GM21717 (cell line): Measurements from ENCODE around the gene TMOD2.
A peak's percentile ranks its signal among the peaks of the same experiment; 100 is the strongest.

Experiments used
- ATAC-seq: cut with Tn5 transposase; IDR thresholded peaks from one replicate; pipeline ENCODE4 v1.9.1; 2021; ENCODE audit warnings: mild to moderate bottlenecking, moderate library complexity; ENCODE audit not compliant: unreplicated experiment

Gene TMOD2

DNA sequence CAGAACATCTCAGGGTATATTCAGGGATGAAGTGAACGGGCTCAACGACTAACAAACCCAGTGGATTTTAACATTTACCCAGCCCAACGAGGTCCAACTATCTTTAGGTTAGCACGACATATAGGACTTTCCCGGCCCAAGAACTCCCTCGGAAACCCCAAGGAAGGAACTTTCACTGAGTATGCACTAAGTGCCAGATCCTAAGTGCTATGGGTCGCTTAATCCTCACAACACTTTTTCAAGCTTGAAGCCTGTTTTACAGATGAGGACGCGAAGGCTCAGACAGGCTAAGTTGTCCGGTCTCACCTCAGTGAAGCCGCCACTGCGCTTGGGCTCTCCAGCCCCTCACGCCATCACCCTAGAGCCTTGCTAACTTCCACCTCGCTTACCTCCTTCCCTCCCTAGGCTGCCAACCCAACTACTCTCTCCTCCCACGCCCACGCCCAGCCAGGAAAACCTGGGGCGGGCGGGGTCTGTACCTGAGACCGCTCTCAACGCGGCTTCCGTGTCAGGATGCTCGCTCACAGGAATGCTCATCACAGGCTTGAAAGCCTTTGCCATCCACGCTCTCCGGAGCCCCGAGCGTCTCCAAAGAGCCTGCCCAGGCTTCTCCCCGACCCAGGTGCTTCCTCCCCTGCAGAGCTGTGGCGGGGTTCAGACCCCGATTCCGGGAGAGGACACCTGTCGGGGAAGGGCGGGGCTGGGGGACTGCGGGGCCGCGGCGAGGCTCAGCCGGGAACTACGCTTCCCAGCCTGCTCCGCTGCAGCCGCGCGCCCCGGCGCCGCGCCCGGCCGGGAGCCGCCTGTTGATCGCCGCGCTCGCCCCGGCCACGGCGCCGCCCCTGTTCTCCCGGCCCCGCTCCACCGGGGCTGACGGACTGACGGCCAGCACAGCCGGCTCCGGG is at the start of gene TMOD2:
TMOD2 (plus strand) TSS at position 806 of the 905 bp plus-strand sequence. CDS start 14,845 bp downstream, outside the sequence.
- peak; percentile 65 for ATAC-seq

DNA sequence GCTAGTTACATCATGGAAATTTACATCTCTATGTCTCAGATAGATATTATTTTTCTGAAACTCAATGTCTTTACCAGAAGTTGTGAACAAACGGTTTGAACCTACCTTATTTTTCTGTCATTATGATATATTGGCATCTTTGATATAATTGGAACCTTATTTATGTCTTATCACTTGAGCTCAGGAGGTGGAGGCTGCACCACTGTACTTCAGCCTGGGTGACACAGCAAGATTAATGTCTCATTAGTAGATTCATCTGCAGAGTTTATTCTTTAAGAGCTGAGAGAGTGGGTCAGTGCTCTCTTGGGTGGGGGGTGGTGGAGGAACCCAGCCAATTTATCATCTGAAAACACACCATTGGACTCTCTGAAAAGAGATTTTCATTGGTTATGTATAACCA is 48.7 kb upstream of the TMOD2 start:
- no peak for ATAC-seq

DNA sequence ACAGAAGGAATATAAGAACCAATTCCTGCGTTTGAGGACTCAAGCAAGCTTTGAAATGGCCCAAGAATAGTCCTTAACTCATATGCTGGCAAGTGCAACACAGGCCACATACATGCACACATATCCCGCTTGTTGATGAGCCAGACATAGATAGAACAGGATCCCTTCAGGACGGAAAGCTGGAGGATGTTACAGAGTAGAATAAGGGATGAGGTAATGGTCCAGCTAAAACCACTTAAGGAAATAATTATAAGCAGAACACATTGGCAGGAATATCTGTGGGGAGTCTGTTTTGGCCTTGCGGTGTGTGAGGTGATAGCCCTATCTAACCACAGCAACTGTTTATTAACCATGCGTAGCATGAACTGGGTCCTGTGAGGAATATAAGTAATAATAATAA is 45.1 kb upstream of the TMOD2 start:
- ATAC-seq = no peak

DNA sequence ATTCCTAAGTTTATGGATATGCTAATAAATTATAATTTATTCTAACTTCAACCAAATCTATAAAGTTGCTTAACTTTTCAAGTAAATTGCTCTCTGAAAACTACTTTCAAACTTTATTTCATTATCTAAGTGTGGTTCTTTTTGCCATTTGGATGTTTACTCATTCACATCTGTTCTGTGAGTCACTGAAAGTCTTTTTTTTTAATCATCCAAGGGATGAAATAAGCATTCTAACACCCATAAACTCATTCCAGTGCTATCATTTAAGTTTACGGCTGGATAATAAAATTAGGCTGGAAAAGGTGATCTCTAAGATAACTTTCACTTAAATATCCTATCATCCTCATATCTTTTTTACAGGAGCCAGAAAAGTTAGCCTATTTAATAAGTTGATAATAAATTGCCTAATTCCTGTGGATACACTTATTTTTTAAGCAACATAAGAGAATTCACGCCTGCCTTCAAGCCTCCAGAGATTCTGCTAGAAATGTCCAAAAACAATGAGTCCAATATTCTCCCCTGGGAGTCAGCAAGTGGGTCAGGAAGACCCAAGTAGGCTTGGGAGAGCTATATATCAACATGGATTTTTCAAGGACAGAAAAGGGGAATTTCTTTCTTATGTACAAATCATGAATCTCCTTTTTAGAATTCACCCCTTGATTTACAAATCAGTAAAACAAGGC is 44.3 kb upstream of the TMOD2 start:
- ATAC-seq = no peak

DNA sequence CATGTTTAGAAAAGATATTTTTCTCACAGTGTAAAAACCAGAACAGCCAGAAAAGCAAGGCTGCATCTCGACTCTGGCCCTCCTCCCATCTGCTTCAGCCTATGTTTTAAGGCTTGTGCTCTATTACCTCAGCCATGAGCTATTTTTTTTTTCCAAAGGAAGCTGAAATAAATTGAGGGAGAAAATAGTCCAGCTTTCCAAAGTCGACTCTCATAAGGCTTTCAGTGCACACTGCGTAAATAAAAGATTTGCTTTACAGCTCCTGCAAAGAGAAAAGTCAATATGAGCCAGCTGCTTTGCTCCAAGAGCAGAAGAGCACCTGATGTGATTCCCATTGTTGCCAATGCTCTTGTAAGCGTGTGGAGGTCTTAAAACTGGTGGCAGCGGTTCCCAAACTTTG is 43.4 kb upstream of the TMOD2 start:
- ATAC-seq = no peak

DNA sequence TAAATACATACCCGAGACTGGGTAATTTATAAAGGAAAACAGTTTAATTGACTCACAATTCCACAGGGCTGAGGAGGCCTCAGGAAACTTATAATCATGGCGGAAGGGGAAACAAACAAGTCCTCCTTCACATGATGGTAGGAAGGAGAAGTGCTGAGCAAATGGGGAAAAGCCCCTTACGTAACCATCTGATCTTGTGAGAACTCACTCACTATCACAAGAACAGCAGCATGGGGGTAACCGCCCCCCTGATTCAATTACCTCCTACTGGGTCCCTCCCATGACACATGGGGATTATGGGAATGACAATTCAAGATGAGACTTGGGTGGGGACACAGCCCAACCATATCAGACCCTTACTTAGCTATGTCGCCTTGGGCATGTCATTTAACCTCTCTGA is 42.4 kb upstream of the TMOD2 start:
- no peak for ATAC-seq

DNA sequence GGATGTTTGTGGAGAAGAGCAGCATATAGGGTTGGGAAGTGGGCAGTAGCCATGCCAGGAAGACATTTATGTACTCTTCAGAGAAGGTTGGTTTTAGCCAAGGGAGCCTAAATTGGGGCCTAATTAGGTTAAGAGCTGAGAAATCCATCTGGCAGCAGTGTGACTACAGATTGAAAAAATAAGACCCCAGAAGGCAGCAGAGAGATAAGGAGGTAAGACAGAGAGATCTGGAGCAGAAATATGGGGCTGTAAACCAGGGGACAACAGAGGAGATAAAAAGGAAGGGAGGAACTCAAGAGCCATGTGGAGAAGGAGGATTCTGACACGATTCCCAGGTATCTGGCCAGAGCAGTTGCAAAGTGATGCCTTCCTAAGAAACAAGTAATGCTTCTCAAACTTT is 37.2 kb upstream of the TMOD2 start:
- ATAC-seq = no peak

DNA sequence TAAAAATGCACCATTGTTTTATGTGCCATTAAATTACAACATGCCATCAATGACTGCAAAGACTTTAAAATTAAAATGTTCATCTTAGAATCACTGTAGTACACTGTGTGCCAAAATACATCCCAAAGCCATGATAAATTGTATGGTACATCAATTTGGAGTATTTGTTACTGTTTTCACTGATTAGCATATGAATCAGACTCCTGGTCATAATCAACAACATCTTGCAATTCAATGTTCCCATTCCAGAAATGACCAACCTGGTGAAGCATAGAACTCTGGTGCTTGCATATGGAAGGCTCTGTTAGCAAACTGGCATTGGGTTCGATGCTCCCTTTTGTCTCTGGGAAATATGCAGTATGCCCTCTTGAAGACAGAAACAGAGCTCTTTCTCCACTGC is 36.5 kb upstream of the TMOD2 start:
- no peak for ATAC-seq

DNA sequence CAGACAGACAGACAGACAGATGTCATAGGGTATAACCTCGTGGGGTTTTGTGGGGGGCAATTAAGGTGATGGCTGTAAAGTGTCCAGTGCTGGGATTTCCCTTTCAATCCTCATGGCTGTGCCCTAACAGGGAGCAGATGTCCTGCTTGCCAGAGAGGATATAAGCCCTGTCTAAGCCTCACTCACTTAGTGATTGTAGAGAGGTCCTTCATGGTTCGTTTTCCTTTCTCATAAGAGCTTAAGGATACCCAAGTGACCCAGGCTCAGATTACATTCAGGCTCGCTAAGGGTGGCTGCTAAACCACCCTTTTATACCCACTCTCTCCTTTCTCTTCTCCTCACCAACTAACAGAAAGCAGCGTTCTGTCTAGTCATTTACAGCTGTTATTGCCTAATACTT is 33.2 kb upstream of the TMOD2 start:
- ATAC-seq = no peak

DNA sequence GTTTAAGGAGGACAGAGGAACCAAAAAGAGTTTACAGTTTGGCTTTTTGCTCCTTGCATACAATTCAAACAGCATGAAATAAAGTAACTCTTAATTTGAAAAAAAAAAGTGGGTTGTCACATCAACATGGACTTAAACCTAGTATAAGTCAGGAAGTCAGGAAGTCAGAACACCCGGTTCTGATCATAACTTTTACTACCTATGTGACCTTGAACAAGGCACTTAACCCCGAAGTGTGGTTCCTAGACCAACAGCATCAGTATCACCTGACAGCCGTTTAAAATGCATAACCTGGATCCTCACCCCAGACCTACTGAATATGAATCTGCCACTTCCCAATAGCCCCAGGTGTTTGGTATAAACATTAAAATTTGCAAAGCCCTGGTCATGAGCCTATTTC is 32.7 kb upstream of the TMOD2 start:
- no peak for ATAC-seq

DNA sequence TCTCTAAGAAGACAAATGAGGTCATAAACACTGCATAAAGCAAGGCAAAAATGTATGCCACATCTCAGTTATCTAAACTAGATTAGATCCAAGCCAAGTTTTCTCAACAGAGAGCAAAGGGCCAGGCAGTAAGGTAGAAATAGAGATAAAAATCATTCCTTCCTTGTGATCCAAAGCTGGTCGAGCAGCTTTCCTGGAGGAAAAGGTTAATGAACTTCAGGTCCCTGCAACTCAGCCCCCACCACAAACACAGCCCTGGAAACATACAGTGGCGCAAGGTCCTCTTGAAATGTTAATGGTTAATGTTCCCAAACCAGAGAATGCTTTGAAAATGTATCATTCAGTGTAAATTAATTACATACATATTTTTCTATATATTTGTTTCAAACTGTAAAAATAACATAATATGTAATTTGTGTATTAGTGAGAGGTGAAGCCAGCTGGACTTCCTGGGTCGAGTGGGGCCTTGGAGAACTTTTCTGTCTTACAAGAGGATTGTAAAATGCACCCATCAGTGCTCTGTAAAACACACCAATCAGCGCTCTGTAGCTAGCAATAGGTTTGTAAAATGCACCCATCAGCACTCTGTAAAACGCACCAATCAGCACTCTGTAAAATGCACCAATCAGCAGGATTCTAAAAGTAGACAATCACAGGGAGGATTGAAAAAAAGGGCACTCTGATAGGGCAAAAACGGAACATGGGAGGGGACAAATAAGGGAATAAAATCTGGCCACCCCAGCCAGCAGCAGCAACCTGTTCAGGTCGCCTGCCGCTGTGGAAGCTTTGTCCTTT is 31.0 kb upstream of the TMOD2 start:
- ATAC-seq = no peak

DNA sequence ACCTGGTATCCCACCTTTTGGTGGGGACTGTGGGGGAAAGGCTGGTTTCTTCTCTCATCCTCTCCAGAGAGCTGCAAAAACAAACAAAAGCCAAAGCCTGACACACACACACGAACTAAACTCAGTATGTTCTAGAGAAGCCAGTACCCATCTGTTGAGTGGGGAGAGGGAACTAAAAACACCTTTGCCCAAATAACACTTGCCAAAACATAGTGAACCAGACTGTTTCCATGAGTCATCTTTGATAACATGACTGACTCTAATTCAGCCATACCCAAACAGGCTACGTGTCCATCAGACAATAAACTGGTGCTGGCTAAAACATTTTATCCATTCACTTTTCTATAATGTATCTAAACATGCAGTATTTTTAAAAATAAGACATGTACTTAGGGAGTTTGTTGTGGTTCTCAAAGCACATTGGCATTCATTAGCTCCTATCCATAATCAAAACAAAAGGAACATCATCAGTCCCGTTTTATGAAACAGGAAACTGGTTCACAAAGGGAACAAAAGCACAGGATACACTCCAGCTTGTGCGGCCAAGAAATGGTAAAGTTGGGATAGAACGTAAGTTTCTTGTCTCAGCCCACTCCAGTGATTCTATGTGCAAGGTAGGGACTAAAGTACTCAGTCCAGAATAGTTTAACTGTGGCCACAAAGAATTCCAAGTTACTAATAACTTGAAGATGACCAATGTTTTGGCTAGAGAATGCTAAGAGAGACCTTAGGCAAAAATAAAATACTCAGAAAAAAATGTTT is 30.0 kb upstream of the TMOD2 start:
- no peak for ATAC-seq

DNA sequence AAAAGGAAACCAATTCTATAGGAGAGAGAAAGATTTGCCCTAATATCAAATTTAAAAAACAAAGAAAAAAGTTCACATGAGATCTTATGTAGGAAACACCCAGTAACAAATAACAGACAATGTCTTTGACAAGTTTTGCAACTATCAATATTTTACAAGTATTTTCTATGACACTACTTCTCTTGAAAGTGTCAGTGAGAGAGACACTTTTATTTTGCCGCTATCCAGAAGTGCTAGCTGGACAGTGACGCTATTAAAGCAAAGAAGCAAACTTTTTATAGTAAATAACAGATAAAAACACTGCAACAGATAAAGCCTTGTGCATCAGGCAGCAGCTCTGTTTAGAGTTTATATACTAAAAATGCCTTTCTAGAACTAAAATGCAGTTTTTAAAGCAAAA is 27.2 kb upstream of the TMOD2 start:
- ATAC-seq = no peak

DNA sequence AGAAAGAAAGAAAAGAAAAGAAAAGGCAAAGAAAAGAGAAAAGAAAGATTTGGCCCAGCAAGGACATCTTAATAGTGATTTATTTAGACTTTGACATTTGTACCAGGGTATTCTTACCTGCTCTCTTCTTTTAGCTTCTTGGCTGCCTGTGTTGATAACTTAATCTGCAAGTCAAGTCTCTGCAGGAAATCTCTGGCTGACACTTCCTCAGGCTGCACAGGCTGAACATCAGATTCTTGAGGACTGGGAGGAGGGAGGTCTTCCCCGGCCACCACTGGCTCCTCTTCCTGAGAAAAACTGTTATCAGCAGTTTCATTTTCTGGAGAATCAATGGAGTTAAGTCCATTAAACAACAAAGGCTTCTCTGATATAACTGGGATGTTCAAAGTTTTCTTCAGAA is 26.7 kb upstream of the TMOD2 start:
- no peak for ATAC-seq

DNA sequence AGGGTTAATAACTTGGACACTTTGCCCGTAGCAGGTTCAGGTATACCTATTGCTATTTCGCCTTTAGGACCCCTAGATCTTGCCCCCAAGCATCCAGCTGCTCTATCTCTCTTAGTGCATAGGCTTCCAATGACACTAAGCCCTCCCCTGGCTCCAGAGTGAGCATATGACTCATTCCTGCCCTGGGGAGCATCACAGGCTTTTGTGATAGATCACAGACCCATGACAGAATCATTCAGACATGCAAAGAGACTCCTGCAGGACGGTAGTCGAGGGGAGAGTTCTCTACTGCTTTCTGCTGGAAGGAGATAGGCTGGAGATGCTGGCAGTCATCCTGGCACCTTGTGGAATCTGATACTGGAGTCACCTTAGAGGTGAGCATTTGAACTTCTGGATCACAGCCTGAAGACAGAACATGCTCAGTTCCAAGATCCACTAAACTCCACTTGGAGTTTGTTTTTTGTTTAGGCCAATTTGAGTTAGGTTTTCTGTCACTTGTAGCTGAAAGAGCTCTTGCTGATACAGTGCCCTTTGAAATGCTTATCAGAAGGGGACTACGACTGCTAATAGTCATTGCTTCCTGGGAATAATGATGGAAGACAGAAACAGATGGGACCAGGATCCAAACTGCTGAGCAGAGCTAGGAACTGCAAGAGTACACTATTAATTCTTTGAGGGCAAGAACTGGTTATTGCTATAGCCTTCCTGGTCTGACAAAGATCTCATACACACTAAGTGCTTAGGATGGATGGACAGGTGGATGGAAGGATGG is 24.9 kb upstream of the TMOD2 start:
- no peak for ATAC-seq

DNA sequence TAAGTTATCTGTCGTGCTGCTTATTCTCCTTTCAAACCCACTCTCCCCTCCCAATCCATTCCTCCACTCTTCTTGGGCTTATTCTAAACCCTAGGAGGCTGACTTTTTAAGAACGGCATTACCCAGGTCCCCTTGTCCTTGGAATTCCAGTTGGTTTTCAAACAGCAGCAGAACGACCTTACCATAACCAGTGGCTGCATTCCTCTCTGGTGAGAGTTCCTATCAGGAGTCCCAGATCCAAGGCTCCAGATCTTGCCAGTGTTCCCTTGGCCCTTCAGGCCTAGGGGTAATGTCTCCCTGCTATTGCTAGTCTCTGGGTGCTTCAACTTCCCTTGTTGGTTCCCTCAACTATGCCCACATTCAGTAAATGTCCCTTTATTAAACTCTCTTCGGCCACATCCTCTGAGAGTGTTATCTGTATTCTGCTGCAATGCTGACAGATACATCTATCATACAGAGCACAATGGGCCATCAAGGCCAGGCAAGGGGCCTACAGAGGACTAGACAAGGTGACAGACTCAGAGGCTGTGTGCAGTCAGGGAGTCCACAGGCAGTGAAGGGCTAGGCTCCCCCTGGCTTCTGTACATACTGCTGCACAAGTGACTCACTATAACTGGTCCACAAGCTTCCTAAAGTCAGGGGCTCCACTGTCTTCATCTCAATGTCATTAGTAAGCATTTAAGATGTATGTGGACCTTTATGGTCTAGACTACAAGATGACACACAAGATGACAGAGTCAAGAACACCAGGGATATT is 24.1 kb upstream of the TMOD2 start:
- no peak for ATAC-seq

DNA sequence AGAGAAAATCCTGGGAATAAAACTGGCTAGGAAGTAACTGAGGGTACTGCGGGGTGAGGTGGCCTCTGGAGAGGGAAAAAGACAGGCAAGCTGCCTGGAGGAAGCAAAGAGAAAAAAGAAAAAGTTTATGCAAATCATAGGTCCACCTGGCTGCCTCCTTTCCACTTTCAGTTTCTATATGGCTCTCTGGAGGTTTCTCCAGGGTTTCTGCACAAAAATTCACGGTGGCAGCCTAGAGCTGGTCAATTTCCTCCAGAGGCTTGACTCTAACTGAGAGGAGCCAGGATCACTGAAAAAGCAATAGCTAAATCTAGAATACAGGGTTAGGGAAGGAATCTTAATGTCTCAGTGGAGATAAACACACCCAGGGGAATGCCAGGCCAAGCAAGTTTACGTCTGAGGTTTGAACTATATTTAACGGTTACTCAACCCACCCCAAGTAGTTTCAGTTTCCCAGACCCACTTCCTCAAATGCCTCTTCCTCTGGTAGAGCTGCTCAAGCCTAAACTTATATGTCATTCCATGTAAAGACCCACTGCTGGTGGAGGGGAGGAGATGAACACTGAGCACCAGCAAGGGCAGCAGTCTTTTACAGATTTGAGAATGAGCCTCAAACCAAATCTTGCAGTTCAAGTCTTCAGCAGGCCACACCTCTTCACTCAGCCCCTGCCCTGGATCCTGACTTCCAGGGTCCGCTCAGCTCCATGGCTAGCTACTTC is 19.7 kb upstream of the TMOD2 start:
- ATAC-seq = peak; percentile 65

DNA sequence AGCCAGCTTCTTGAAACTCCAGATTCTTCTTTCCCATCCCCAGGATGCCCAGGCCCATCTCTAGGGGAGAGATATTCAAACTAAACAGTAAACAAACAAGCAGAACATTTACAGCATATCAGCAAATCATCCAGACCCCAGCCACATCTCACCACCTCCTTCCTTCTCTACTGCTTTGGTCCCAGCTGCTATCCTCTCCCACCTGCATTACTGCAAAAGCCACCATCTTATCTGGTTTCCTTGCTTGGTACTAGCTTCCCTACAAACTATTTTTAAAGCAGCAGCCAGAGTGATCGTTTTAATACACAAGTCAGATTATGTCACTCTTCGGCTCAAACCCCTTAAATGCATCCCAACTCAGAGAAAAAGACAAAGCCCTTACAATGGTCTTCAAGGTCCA is 18.8 kb upstream of the TMOD2 start:
- ATAC-seq = no peak
